Skin of body (tissue), 2 donors: ENCODE data around the gene CTSA. TPM values are rescaled to one million over a fixed set of nuclear protein-coding genes. Genes with fewer than 3 reads are reported as not detected.
"Not testable (repeated sequence)": the region's sequence is repeated elsewhere in the genome, so short reads cannot be mapped to it uniquely, and the experiment has no call there.

Experiments used
- DNase-seq: peaks from one replicate; lab custom pipeline; 2025; lab: John Stamatoyannopoulos, UW
- total RNA-seq: library from RNA; depleted of rRNA; stranded (reverse); fragments of >200 nt; gene quantifications from one replicate; pipeline ENCODE4 v1.2.3, GENCODE V29; 2014

CTSA gene
- total RNA-seq, 1 donor from 2014 or later, result 30.9 TPM

DNA sequence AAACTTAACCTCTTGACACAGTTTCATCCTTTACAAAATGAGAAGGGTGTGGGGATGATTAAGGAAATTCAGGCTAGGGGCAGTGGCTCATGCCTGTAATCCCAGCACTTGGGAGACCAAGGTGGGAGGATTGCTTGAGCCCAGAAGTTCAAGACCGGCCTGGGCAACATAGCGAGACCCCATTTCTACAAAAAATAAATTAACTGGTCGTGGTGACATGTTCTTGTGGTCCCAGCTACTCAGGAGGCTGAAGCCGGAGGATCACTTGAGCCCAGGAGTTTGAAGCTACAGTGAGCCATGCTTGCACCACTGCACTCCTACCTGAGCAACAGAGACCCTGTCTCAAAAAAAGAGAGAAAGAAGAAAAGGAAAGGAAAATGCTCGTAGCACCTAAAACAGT is 24.7 kb upstream of the CTSA start:
- no peak for DNase-seq

DNA sequence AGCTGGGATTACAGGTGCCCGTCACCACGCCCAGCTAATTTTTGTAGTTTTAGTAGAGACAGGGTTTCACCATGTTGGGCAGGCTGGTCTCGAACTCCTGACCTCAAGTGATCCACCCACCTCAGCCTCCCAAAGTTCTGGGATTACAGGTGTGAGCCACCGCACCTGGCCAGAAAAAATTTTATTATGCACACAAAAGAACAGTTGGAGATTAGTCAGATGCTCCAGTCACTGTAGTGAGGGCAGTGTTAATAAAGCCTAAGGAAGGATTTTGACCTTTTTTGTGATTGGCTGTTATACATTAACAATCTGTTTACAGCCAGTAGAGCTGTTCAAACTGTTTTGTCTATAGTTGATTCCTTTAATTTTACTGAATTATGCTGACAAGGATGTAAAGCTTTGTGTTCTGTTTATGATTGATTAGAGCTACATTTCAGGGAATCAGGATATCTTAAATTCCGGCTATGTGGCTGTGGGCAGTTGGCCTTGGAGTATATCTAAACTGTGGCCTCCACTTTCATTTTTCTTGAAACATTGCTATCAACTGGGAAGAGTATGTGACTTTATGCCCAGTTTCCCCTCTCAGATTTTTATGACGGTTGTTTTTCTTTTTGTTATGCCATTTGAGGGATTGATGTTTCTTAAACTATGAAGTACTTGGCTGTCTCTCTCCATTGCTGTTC is 23.9 kb upstream of the CTSA start:
- no peak for DNase-seq

DNA sequence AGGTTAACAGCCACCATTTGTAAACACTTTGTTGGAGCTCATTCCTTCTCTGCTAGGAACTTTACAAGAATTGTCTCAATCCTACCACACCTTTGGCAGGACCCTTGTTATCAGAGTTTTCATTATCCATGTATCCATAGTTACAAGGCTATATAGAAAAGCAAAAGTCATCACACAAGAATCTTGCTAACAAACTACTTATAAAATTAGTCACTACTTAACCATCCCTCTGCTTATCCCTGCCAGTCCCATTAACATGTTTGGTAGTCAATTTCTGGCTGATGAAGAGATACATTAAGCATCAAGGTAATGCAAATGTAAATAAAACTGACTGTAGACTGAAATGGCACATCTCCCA is 23.3 kb upstream of the CTSA start:
- DNase-seq, result no peak

DNA sequence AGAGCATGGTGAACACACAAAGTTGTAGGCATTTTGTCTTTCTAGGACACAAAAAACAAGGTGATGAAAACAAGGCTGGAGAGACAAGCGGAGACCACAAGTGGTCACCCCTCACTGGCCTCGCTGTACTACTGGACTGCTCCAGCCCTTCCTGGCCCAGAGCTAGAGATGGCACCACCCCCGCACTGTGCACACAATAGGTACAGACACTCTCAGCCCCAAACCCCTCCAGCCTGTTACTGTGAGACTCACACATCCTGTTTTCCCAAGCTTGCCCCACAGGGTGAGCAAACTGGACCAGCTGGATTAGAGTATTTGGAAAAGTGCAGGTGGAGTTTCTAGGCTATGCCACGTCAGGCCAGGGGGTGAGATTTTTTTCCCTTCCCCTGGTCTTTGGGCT is 18.5 kb upstream of the CTSA start:
- no peak for DNase-seq

DNA sequence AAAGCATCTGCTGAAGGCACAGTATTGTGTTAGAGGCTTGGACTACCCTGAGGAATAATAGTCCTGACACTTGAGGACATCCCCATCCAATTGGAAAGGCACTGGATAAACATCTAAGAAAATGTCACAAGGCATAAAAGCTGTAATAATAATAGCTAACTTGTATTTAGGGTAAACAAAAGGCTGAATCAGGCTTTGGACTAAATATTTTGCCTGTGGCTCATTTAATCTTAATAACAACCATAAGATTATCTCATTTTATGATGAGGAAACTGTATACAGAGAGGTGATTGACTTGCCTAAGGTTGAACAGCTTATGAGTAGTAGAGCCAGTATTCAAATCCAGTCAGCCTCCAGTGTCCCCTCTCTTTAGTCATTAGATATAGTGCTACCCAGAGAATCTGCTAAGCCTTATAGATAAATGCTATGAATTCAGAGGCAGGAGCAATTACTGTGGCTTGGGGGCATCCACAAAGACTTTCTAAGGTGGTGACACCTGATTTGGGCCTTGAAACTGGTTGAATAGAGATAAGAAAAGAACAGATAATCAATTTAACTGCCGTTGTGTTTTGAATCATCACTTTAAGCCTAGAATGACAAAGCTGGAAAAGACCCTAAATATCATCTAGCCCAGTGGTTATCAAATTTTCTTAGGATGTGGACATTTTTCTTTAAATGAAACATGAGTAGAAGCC is 17.6 kb upstream of the CTSA start:
- DNase-seq, result no peak

DNA sequence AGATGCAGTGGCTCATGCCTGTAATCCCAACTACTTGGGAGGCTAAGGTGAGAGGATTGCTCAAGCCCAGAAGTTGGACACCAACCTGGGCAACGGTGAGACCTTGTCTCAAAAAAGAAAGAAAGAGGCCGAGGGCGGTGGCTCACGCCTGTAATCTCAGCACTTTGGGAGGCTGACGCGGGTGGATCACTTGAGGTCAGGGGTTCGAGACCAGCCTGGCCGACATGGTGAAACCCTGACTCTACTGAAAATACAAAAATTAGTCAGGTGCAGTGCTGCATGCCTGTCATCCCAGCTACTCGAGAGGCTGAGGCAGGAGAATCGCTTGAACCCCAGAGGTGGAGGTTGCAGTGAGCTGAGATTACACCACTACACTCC is 17.0 kb upstream of the CTSA start:
- DNase-seq, result not testable (repeated sequence)

DNA sequence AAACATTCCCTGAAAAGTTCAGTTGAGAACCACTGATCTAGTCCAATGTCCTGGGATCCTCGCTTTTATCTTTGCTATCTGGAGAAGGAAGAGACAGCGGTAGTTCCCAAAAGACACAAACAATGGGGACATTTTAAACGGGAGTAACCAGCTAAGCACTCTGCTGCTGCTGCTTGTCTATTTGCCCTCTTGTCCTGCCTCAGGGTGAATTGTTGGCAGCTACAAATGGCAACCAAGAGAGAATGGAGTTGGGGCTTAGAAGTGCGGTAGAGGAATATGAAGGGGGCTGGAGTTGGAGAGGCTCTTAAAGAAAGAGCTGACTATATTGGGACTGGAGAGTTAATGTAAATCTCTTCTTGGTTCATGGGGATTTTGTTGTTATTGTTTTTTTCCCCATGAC is 16.6 kb upstream of the CTSA start:
- DNase-seq, result no peak

DNA sequence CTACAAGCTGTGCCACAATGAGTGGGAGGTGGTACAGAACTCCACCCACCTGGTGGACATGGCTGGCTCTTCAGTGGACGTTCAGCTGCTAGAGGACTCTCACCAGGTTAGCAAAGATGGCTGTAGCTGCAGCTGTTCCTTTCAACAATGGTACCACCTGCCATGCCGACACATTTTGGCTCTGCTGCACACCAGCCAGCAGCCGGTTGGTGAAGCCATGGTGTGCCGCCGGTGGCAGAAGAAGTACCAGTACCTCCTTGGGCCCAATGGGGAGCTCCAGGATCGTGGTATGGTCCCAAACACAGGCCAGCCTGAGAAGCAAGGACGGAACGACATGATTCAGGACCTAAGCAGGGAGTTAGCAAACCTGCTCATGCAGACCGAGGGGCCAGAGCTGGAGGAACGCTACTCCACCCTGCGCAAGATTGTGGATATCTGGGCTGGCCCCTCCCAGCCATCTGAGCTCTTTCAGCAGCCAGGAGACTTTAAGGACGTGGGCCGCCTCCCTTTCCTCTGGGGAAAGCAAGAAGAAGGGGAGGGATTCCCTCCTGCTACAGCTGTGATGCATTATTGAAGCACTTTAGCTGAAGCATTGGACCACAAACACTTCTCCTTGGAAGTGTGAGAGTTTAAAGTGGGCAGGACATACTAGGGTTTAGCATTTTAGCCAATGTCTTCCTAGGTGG is 12.9 kb upstream of the CTSA start:
- peak; percentile 41 for DNase-seq

DNA sequence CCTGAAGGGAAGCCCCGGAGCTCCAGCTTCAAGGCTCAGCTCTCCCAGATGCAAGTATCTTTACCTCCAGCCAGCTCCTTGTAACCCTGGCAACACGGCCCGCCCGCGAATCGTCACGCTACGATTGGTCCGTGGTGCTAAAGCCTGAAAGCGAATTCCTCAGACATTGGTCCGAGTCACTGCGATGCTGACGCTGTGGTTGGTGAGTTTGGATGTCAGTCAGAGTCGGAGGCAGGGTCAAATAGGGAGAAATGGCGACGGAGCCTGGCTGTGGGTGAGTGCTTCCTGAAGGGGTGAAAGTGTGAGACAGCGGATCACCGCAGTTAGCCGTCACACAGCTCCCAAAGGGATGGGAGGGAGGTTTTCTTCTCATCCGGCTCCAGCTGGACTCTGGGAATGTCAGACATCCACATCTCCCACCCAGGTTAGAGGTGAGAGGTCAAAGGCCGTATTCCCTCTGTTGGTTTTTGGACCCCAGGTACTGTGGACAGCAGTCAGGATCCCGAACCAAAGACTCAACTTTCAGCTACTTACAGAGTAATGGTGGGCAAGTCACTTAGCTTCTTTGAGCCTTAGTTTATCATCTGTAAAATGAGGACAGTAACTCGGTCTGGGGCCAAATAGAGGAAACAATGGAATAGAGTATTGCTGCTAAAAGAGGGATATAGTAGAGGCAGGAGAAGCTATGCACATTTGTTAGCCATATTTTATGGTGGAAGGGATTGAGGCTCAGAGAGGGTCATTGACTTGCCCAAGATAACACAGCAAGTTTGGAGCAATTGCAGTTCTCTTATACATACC is 9.9 kb upstream of the CTSA start, which contains the start of gene ZSWIM1:
Gene ZSWIM1 (plus strand): TSS at position 240 of the 801 bp plus-strand sequence. CDS start 1,366 bp downstream, outside the sequence.
- peak; percentile 99 for DNase-seq

DNA sequence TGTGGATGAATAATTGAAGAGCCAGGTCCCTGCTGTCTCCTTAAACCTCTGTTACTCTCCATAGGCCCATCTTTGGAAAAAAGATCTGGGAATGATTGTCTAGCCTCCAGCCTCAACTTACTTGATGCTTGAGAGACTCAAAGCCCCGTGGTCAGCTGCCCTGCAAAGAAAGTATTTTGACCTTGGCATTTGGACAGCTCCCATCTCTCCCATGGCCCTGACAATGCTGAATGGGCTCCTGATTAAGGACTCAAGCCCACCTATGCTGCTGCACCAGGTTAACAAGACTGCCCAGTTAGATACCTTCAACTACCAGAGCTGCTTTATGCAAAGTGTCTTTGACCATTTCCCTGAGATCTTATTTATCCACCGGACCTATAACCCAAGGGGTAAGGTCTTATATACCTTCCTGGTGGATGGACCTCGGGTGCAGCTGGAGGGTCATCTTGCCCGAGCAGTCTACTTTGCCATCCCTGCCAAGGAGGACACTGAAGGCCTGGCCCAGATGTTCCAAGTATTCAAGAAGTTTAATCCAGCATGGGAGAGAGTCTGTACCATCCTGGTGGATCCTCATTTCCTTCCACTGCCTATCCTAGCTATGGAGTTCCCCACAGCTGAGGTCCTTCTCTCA is 8.6 kb upstream of the CTSA start:
- no peak for DNase-seq

DNA sequence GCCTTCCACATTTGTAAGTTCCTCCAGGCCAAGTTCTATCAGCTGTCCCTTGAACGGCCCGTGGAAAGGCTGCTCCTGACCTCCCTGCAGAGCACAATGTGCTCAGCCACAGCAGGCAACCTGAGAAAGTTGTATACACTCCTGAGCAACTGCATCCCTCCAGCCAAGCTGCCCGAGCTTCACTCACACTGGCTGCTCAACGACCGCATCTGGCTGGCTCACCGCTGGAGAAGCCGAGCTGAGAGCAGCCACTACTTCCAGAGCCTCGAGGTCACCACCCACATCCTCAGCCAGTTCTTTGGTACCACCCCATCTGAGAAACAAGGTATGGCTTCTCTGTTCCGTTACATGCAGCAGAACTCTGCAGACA is 8.1 kb upstream of the CTSA start:
- no peak for DNase-seq

DNA sequence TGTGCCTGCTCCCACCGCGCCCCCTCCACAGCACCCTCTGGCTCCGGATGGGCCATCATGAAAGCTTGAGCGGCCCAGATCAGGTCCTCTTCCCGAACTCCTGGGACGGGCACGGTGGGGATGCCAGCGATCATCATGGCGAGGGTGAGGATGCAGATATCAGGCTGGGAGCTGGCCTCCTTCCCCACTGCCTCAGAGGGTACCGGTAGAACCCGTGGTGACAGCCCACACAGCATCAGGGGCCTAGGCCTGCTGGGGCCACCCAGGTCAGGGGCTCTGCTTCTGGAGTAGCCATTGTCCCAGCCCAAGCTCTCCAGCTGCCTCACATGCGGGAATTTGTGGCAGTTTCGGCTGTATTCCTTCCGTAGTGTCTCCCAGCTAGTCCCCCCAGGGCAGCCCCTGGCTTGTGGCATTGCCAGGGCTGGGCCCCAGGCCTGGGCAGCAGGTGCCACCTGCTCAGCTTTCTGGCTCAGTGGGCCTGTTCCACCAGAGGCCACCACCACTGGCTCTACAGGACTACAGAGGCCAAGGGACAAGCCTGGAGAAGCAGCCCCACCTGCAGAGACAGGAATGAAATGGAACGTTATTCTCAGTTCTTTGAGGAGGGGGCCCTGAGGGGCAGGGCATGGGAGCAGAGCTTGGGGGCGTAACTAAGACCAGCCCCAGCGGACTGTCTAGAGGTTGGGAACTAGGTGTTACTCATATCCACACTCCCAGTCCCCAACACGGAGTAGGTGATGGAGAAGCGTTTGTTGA is 4.4 kb upstream of the CTSA start:
- DNase-seq, result no peak

DNA sequence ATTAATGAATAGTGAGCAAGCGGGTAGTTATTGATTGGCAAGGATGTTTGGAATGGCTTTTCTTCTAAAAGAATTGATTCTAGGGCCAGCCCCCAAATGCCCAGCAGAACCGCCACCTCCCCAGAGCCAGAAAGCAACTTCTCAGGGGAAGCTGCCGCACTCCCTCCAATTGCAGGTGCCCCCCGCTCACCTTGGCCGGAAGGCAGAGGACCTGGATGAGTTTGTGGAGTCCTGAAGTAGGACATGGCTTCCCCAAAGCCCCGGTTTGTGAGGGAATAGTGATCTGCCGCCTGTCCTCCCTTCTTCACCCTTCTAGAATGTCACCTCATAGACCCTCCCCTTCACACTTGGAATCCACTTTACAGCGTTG is 3.8 kb upstream of the CTSA start, which contains the start of gene SPATA25:
Gene SPATA25 (minus strand): TSS at position 277 of the 370 bp plus-strand sequence. CDS start 32 bp downstream, at position 245.
- no peak for DNase-seq

DNA sequence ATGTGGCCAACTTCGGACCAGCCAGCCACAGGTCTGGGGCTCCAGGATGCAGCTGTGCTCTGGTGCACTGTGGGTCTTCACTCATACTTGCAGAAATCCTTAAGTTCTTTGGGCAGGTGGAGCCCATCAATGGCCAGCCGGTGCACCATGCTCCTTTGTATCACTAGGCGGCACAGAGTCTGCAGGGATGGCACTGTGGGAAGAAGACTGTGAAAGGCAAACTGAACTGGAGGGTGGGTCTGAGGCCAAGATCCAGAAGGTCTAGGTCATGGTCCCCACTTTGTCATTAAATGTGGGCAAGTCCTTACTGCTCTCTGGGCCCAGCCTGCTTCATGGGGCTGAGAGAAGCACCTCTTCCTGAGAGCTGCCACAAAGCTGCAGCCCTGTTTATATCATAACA is 2.5 kb upstream of the CTSA start:
- DNase-seq, result no peak

DNA sequence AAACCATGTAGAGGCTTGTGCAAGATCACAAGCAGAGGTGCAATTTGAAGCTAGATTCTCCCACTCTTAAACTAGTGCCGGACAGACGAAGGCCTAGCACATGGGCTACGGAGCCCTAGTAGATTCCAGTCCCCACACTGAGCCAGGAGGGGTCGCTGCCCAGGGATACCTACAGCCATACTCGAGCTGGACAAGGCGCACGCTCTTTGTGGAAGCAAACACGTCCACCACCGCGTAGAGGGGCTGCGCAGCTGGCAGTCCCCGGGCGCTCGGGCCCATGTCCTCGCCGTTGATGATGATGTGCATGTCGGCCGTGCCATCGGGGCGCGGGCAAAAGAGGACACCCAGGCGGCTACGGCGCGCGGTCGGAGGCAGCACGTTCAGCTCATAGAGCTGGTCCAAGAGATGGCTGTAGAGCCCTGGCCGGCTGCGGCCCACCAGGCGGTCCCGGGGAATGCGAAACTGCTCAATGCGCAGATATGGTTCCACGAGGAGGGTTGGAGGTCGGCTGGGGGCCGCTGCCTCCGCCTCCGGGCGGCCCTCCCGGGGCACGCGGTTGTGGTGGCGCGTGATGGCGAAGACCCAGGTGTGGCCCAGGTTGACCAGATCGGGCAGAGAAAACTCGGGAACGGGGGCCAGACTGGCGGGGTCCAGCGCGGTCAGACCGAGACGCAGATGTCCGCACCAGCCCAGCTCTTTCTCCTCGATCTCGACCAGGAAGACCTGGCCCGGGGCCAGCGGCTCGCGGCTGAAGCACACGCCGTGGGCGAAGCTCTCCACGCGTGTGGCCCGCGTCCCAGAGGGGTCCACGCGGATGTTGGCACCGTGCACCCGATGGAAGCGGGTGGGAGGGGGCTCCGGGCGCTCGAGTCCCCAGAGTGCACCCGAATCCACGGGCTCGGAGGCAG is 804 bp upstream of the CTSA start:
- DNase-seq, result peak; percentile 60

DNA sequence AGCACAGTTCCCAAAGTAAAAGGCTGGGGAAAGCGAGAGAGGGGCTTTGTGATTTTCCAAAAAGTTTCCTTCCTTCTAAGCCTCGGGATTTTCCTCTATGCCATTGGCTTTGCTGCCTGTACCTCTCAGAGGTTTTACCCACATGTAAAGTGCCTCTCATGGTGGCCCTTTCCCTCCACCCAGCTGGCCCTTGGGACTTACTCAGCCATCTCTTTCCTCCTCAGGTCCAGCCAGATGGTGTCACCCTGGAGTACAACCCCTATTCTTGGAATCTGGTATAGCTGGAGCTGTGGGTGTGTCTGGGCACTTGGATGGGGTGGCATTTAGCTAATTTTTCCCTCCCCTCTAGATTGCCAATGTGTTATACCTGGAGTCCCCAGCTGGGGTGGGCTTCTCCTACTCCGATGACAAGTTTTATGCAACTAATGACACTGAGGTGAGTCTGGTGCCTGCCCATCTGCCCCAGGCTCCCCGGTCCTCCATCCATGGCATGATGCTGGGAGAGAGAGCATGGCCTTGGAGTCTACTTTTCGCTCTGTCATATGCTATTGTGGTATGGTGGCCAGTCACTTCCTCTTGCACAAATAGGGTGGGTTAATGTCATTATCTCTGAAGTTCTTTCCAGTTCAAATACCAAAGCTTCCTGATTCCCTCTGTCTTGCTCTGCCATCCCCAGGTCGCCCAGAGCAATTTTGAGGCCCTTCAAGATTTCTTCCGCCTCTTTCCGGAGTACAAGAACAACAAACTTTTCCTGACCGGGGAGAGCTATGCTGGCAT is 1.1 kb downstream of the CTSA start:
- DNase-seq, result no peak

DNA sequence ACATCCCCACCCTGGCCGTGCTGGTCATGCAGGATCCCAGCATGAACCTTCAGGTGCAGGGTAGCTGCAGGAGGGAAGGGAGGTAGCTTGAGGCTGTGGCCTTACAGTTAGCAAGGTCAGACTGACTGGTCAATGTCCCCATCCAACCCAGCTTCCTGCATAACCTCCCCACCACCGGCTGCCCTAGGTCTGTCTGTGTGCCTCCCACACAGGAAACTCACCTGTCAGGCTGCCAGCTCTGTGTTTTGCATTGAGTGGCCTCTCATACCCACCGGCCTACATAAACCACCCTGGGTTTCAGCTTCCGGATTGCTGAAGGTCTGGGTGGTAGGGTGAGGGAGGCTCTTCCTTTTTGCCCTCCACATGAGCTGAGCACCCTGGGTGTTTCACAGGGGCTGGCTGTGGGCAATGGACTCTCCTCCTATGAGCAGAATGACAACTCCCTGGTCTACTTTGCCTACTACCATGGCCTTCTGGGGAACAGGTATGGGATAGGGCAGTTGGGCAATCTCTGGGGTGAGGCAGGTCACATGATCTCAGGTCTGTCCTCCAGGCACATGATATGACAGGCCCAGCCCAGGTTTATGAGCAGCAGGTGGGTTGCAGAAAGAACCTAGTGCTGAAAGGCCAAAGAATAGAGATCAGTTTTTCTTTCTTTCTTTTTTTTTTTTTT is 1.8 kb downstream of the CTSA start:
- no peak for DNase-seq

DNA sequence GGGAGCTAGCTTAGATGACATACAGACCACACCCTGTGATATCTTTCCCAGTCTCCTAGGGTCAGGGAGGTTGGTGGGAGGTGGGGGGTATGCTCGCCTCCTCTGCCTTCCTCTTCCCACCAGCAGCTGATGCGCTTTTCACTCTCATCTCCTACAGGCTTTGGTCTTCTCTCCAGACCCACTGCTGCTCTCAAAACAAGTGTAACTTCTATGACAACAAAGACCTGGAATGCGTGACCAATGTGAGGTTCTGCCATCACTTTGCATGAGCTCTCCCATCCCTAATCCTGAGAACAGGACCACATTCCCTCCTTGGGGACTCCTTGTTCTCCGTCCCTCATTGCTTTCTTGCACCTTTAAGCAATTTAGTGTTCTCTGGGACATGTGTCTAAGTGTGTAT is 2.7 kb downstream of the CTSA start:
- no peak for DNase-seq
